GM18861 (cell line): ENCODE data around the gene HTN1.
"Not testable (repeated sequence)": the region's sequence is repeated elsewhere in the genome, so short reads cannot be mapped to it uniquely, and the experiment has no call there.

Experiments used
- ATAC-seq: cut with Tn5 transposase; IDR thresholded peaks from one replicate; pipeline ENCODE4 v1.9.1; 2021; ENCODE audit not compliant: unreplicated experiment

The HTN1 gene

DNA sequence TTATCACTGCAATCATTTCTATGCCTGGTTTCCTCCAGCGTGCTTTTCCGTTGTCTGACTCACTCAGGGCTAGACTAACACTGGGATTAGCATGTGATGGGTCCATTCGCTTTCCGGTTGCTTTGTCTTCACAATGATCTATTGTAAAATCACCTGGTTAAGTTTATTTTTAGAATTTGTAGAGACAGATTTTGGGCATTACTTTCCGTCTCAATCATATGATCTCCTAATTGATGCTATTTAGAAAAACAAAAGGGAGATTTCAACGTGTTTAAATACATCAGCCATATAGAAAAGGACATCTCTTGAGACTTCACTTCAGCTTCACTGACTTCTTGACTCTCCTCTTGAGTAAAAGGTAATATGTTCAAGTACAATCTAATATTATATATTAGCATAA is at the start of gene HTN1:
Gene HTN1, plus strand, starts transcription at position 301 of the 400 bp plus-strand sequence. CDS start 2,639 bp downstream, outside the sequence.
- not testable (repeated sequence) for ATAC-seq

DNA sequence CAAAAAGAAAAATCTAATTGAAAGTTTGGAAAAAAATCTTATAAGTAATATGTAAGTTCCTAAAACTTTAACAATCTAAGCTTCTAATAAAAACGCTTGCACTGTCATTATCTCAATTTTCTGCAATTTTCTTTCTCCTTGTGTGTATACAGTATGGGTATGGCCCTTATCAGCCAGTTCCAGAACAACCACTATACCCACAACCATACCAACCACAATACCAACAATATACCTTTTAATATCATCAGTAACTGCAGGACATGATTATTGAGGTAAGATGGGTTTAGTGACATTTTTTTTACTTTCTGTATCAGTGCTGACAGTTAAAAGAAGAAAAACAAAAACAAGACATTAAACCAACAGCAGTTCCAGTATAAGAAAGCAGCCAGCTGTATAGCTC is 49.5 kb upstream of the HTN1 start:
- ATAC-seq = no peak

DNA sequence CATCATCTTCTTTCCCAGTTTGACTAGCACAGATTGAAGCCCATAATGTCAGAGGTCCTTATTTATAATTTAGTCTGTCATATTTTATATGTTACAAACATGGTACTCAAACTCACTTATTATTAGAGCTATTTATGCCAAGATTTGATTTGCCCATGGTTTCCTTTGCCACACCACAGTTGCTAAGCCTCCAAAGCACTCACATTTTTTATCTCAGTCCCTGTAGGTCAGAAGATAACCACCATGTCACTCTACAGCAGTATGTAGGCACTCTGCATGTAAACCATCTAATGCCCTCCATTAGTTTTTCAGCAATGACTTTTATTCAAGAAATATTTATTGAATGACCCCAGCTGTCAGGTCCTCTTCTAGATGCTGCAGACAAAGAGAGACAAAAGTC is 47.7 kb upstream of the HTN1 start:
- no peak for ATAC-seq

DNA sequence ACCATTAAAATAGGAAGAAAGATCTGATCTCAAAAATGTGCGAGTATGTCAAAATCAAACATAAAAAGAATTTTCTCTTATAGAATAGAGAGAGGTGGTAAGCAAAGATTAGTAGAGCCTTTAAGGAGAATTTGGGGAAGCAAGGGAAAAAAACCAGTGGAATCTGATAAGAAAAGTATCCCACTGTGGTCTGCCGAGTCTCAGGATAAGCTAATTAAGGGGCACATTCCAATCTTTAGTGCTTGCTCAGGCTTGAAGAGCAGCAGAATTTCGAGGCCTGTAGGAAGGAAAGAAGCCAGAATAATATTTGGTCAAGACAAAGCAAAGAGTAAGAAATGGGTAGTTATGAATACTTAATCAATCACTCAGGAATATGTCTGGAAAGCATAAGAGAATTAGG is 41.5 kb upstream of the HTN1 start:
- ATAC-seq = no peak

DNA sequence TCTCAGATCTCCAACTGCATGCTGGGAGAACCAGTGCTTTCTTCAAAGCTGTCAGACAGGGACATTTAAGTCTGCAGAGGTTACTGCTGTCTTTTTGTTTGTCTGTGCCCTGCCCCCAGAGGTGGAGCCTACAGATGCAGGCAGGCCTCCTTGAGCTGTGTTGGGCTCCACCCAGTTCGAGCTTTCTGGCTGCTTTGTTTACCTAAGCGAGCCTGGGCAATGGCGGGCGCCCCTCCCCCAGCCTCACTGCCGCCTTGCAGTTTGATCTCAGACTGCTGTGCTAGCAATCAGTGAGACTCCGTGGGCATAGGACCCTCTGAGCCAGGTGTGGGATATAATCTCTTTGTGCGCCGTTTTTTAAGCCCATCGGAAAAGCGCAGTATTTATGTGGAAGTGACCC is 31.2 kb upstream of the HTN1 start:
- ATAC-seq = not testable (repeated sequence)

DNA sequence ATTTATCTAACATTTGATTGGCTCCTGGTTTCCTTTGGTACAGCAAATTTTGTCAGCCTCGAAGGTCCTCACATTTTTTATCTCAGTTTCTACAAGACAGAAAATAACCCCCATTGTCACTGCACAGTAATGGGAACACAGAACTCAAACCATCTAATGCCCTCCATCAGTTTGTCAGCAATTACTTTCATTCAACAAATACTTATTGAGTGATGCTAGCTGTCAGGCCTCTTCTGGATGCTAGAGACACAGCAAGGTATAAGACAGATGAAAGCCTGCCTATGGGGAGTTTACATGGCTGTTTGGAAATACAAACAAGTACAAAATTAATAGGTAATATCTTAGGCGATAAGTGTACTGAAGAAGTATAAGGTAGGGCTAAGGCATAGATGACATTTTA is 27.0 kb upstream of the HTN1 start:
- no peak for ATAC-seq

DNA sequence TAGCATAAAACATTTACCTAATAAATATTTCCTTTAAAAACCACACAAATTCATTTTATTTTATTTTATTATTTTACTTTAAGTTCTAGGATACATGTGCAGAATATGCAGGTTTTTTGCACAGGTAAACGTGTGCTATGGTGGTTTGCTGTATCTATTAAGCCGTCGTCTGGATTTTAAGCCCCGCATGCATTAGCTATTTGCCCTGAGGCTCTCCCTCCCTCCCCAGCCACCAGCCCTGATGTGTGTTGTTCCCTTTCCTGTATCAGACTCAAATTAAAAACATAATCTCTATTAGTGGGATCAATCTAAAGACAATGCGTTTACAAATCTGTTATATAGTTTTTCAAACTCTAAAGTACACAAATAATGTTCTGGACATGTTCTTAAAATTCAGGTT is 23.2 kb upstream of the HTN1 start:
- ATAC-seq = no peak

DNA sequence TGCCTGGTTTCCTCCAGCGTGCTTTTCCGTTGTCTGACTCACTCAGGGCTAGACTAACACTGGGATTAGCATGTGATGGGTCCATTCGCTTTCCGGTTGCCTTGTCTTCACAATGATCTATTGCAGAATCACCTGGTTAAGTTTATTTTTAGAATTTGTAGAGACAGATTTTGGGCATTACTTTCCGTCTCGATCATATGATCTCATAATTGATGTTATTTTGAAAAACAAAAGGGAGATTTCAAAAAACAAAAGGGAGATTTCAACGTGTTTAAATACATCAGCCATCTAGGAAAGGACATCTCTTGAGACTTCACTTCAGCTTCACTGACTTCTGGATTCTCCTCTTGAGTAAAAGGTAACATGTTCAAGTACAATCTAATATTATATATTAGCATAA is 22.1 kb upstream of the HTN1 start, which contains the start of gene HTN3:
Gene HTN3, plus strand, starts transcription at position 301 of the 400 bp plus-strand sequence. CDS start 2,282 bp downstream, outside the sequence.
- not testable (repeated sequence) for ATAC-seq

DNA sequence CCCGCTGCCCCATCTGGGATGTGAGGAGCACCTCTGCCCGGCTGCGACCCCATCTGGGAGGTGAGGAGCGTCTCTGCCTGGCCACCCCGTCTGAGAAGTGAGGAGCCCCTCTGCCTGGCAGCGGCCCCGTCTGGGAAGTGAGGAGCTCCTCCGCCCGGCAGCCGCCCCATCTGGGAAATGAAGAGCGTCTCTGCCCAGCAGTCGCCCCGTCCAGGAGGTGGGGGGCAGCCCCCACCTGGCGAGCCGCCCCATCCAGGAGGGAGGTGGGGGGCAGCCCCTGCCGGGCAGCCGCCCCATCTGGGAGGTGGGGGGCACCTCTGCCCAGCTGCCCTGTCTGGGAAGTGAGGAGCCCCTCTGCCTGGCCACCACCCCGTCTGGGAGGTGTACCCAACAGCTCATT is 12.7 kb upstream of the HTN1 start:
- ATAC-seq = not testable (repeated sequence)

DNA sequence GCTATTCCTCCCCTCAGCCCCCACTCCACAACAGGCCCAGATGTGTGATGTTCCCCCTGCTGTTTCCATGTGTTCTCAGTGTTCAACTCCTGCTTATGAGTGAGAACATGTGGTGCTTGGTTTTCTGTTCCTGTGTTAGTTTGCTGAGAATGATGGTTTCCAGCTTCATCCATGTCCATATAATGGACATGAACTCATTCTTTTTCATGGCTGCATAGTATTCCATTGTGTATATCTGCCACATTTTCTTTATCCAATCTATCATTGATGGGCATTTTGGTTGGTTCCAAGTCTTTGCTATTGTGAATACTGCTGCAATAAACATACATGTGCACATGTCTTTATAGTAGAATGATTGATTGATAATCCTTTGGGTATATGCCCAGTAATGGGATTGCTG is 10.3 kb upstream of the HTN1 start:
- not testable (repeated sequence) for ATAC-seq

DNA sequence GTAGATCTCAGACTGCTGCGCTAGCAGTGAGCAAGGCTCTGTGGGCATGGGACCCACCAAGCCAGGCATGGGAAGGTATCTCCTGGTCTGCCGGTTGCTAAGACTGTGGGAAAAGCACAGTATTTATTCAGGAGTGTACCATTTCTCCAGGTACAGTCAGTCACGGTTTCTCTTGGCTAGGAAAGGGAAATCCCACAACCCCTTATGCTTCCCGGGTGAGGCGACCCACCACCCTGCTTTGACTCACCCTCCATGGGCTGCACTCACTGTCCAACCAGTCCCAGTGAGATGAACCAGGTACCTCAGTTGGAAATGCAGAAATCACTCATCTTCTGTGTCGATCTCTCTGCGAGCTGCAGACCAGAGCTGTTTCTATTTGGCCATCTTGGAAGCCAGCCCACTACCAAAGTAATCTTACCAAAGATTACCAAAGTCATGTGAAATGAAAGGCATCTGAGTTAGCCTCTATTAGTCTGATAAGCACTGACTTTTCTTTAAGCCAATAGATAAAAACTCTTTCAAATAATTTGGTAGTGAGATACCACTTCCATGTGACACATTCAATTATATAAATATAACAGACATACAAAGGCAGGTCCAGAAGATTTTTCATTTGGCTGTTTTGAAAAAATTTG is 8.5 kb upstream of the HTN1 start:
- ATAC-seq = no peak

DNA sequence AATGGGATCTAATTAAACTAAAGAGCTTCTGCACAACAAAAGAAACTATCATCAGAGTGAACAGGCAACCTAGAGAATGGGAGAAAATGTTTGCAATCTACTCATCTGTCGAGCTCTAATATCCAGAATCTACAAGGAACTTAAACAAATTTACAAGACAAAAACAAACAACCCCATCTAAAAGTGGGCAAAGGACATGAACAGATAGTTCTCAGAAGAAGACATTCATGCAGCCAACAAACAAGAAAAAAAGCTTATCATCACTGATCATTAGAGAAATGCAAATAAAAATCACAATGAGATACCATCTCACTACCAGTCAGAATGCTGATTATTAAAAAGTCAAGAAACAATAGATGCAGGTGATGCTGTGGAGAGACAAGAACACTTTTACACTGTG is 6.3 kb downstream of the HTN1 start:
- not testable (repeated sequence) for ATAC-seq

DNA sequence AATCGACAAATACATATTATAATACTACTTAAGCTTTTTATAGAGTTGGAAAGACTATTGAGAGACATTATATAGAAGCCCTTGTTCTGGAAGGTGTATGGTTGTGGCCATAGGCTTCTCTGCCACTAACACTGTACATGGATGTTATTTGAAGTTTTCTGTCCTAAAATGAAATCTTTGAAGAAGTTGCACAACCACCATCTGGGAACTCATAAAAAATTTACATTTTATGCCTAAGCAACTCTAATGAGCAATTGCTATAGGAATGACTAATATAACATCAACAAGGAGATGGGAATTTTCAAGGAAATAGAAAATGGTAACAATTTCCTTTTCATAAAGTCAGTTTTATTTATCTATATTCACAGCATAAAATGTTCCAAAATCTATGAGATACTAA is 7.4 kb downstream of the HTN1 start:
- ATAC-seq = no peak

DNA sequence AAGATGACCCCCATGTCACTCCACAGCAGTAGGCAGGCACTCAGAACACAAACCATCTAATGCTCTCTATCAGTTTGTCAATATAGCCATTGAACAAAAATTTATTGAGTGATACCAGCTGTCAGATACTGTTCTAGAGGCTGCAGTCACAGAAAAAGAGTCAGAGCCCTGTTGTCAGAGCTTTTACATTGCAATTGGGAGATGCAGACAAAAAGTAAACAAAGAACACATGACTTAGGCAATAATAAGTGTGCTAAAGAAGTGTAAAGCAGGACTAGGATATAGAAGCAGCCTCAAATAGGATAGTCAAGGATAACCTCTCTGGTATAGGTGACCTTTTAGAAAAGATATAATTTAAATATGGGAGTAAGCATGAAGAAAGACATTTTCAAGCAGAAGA is 8.9 kb downstream of the HTN1 start:
- ATAC-seq = no peak

DNA sequence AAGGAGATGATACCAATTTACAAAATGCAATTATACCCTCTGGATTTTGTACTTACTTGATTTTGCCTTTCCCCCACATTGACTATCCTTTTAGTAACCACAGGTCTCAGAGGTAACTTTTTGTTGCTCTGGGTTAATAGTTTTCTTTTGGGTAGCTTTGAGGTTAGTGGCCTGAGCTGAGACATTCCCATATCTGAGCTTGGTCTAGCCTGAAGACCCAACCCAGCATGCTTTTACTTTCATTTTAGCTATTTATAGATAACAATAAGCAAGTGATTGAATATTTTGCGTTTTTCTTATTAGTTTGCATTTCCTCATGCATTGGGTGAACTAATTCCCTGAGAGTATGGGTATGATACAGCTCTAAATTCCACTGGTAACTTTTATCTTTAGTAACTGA is 11.8 kb downstream of the HTN1 start:
- peak; percentile 97 for ATAC-seq

DNA sequence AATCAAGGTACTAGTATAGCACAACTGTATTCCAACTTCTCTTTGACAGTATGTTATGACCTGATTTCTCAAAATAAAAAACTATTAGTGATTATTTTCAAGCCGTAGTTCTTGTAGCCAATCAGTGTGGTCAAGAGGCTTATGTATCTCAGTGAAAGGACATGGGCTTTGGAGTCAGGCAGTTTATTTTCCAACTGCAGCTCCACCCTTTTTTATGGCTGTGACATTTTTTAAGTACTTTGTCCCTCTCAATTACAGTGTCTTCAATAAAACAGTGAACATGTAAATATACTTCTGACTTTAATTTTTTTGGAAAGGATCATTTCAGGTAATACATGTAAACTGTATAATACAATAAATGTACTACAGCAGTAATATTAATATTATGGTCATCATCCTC is 30.0 kb downstream of the HTN1 start:
- ATAC-seq = no peak

DNA sequence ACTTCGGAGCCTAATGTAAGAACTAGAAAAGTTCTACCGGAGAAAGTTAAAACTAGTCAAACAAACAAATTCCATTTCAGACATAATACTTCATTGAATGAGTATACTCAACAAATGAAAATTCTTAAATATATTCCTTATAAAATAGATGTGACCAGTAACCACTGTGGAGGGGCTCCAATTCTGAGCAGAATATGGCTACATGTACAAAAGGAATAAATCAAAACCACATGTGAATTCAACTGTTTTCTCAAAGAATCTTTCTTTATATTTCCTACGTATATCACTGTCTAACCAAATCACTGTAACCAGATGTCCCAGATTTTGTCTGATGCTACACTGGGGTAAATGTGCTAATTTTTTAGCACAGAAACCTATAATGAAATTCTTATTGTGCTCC is 49.0 kb downstream of the HTN1 start:
- ATAC-seq = no peak
